ENCODE results near the gene SRGAP3.

SRGAP3 gene

DNA sequence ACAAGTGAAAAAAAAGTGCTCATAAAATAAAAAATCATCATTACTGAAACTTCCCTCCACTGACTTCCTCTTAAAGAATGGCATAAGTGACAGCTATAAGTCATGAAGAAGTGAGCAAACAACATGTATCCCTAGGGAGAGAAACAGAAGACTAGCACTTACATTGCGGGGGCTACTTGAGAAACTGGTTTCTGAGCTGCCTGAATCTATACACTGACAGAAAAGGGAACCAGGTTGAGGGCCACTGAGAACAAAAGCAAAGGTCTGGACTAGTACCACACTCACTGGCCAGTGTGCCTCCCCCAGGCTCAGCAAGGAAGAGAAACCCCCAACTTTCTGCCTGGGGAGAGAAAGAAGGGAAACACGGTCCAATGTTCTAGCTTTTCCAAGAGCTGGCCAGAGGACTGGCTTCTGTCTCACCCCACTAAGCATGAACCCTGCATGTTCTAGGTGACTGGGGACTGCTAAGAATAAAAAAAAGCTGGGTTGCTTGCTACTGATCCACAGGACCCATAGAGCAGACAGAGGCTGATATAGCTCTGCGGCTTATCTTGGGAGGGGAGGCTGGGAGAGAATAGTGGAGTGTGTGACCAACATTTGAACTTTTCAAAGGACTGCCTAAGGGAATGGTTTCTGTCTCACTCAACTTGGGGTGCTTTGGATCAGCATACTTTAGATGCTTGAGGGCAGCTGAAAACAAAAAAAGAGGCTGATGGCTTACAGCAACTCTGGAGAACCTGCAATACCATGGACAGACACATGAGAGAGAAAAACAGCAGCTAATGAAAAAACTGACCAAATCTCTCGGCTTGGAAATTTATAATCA, 294.3 kb downstream of the SRGAP3 start:
- Histone ChIP-seq H3K4me3 (ENCODE audit: low read length) (no peak overlapping the region), H3K4me1 (ENCODE audit: insufficient read depth, low read length) (no peaks in the 10 kb centered on the region; the same call in 1 of the 2 replicates), H3K9ac (ENCODE audit: low read depth, low read length) (no peak overlapping the region), H3K27ac (ENCODE audit: low read depth, low read length) (no peak overlapping the region), H3K9me3 (ENCODE audit: insufficient read depth, low read depth, low read length) (no peaks in the 10 kb centered on the region), H3K36me3 (ENCODE audit: insufficient read depth, low read length) (peaks cover 37% of the 10 kb centered on the region), H3K27me3 (ENCODE audit: insufficient read depth, low read length) (no peaks in the 10 kb centered on the region)
- 94% methylated on average over 4 of the region's 4 CpGs for WGBS

DNA sequence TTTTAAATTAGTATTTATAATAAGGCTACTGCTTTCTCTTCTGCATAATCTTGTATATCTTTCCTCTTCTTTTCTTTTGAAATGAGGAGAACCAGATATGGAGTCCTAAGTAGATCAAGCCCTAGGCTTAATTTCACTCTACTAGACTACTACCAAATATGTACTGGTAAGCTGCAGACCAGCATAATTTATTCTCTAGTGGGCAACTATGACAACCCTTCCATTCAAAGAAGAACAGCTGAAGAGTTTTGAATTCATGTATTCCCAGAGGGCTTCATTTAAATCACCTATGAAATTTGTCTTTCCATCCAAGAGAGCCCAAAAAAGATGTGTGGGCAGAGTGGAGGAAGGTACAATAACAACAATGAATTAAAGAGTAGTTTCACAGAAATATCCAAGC, 296.1 kb downstream of the SRGAP3 start:
- no peaks in the 10 kb centered on the region for H3K27me3 ChIP-seq (ENCODE audit: insufficient read depth, low read length)
- peaks cover 4% of the 10 kb centered on the region; the same call in 1 of the 2 replicates for H3K4me1 ChIP-seq (ENCODE audit: insufficient read depth, low read length)
- no peak overlapping the region for H3K9ac ChIP-seq (ENCODE audit: low read depth, low read length)
- H3K27ac ChIP-seq (ENCODE audit: low read depth, low read length) = no peak overlapping the region
- no peak overlapping the region for H3K4me3 ChIP-seq (ENCODE audit: low read length)
- H3K36me3 ChIP-seq (ENCODE audit: insufficient read depth, low read length) = peaks cover 26% of the 10 kb centered on the region
- no peaks in the 10 kb centered on the region for H3K9me3 ChIP-seq (ENCODE audit: insufficient read depth, low read depth, low read length)

DNA sequence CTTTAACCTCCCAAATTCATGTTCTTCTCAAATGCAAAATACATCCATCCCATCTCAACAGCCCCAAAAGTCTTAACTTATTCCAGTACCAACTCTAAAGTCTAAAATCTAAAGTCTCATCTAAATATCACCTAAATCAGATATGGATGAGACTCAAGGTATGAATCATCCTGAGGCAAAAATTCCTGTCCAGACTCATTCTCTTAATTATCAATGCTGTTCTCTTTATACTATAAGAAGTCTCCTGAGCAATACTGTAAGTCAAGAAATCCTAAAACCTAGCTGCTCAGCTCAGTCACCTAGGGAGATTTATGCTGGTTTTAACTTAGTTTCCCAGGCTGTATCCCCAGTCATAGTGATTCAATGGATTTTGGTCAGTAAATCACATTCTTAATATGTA, 297.3 kb downstream of the SRGAP3 start:
- H3K4me1 ChIP-seq (ENCODE audit: insufficient read depth, low read length) = peaks cover 4% of the 10 kb centered on the region; the same call in 1 of the 2 replicates
- H3K36me3 ChIP-seq (ENCODE audit: insufficient read depth, low read length) = peaks cover 25% of the 10 kb centered on the region
- no peak overlapping the region for H3K27ac ChIP-seq (ENCODE audit: low read depth, low read length)
- no peaks in the 10 kb centered on the region for H3K9me3 ChIP-seq (ENCODE audit: insufficient read depth, low read depth, low read length)
- H3K9ac ChIP-seq (ENCODE audit: low read depth, low read length) = no peak overlapping the region
- H3K27me3 ChIP-seq (ENCODE audit: insufficient read depth, low read length) = no peaks in the 10 kb centered on the region
- no peak overlapping the region for H3K4me3 ChIP-seq (ENCODE audit: low read length)

DNA sequence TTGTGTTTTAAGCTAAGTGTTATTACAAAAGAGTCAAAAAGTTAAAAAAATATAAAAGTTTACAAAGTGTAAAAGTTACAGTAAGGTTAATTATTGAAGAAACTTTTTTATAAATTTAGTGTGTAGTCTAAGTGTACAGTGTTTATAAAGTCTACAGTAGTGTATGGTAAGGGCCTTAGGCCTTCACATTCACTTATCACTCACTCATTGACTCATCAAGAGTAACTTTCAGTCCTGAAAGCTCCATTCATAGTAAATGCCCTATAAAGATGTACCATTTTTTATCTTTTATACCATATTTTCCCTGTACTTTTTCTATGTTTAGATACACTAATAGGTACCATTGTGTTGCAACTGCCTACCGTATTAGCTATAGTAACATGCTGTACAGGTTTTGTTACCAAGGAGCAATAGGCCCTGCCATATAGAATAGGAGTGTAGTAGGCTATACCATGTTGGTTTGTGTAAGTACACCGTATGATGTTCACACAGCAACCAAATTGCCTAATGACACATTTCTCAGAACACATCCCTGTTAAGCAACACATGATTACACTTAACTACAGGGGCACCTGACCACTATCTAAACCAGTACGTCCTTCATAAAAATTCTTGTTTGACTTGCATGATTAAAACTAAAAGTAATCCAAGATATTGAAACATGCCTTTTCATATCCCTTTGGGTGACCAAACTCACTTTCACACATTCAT, 303.4 kb downstream of the SRGAP3 start:
- peaks cover 12% of the 10 kb centered on the region; the same call in 1 of the 2 replicates for H3K9me3 ChIP-seq (ENCODE audit: insufficient read depth, low read depth, low read length)
- no peak overlapping the region for H3K9ac ChIP-seq (ENCODE audit: low read depth, low read length)
- H3K4me3 ChIP-seq (ENCODE audit: low read length) = no peak overlapping the region
- 83% methylated on average over 3 of the region's 3 CpGs for WGBS
- H3K36me3 ChIP-seq (ENCODE audit: insufficient read depth, low read length) = peaks cover 63% of the 10 kb centered on the region
- H3K27ac ChIP-seq (ENCODE audit: low read depth, low read length) = no peak overlapping the region
- no peaks in the 10 kb centered on the region for H3K27me3 ChIP-seq (ENCODE audit: insufficient read depth, low read length)
- 0 out of 2 replicates have a peak, but pooled peaks cover 4% of the 10 kb centered on the region for H3K4me1 ChIP-seq (ENCODE audit: insufficient read depth, low read length)

DNA sequence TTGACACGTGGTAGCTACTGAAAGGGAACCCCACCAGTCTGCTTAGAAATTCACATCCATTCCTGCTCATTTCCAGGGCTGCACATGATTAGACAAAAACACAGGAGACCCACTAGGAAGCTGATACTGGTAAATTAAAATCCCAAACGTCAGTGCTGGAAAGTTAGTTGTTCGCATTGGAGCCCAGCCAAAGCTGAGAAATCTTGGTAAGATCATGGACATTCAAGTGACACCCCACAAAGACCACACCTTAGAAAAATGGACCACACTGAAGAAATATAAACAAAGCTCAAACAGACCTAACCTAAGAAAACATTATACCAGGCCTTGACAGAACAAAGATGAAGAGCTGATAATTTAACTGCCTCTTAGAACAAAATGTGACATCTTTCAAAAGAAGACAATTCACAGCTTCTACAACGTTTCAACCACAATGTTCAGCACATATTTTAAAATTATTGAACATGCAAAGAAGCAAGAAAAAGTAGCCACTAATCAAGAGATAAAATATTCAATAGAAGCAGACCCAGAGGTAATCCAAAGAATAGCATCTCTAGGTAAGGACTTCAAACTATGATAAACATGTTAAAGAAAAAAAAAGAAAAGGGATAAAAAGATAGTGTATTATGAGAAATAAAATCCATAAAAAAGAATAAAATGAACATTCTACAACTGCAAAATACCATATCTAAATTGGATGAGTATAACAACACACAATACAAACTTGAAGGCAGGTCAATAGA, 306.5 kb downstream of the SRGAP3 start:
- WGBS = 96% methylated on average over 4 of the region's 4 CpGs
- peaks cover 89% of the 10 kb centered on the region for H3K36me3 ChIP-seq (ENCODE audit: insufficient read depth, low read length)
- H3K27ac ChIP-seq (ENCODE audit: low read depth, low read length) = no peak overlapping the region

DNA sequence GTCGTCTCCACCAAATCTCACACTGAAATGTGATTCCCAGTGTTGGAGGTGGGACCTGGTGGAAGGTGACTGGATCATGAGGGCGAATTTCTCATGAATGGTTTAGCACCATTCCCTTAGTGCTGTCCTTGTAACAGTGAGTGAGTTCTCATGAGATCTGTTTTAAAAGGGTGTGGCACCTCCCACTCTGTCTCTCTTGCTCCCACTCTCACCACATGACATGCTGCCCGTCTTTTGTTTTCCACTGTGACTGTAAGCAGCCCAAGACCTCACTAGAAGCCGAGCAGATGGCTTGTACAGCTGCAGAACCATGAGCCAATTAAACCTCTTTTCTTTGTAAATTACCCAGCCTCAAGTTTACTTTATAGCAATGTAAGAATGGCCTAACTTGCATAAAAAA, 307.3 kb downstream of the SRGAP3 start:
- Histone ChIP-seq H3K9ac (ENCODE audit: low read depth, low read length) (no peak overlapping the region), H3K27me3 (ENCODE audit: insufficient read depth, low read length) (no peaks in the 10 kb centered on the region), H3K36me3 (ENCODE audit: insufficient read depth, low read length) (peaks cover 90% of the 10 kb centered on the region), H3K9me3 (ENCODE audit: insufficient read depth, low read depth, low read length) (peaks cover 12% of the 10 kb centered on the region; the same call in 1 of the 2 replicates), H3K27ac (ENCODE audit: low read depth, low read length) (no peak overlapping the region), H3K4me1 (ENCODE audit: insufficient read depth, low read length) (no peaks in the 10 kb centered on the region), H3K4me3 (ENCODE audit: low read length) (no peak overlapping the region)
- WGBS = 91% methylated on average over 4 of the region's 4 CpGs

More for the DNA sequence above, 306.5 kb downstream of the SRGAP3 start:
- no peaks in the 10 kb centered on the region for H3K27me3 ChIP-seq (ENCODE audit: insufficient read depth, low read length)
- H3K9ac ChIP-seq (ENCODE audit: low read depth, low read length) = no peak overlapping the region
- peaks cover 12% of the 10 kb centered on the region; the same call in 1 of the 2 replicates for H3K9me3 ChIP-seq (ENCODE audit: insufficient read depth, low read depth, low read length)
- no peak overlapping the region for H3K4me3 ChIP-seq (ENCODE audit: low read length)
- H3K4me1 ChIP-seq (ENCODE audit: insufficient read depth, low read length) = no peaks in the 10 kb centered on the region

DNA sequence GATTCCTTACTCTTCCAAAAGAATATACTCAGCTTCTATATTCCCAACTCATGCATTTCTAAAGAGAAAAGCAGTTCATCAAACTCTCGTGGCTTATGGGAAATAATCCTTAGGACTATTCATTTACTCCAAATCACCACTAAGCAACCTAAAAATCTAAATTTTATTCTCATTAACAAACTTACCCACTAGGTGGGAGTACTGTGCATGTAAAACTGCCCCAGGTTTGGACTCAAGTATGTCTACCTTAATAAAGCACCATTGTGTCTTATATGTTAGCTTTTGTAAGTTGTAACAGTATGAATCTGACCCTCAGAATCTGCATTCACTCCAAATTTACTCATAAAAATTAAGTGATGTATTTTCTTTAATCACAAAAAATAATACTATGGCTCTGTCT, 311.4 kb downstream of the SRGAP3 start:
- H3K9ac ChIP-seq (ENCODE audit: low read depth, low read length) = no peak overlapping the region
- H3K36me3 ChIP-seq (ENCODE audit: insufficient read depth, low read length) = peaks cover 90% of the 10 kb centered on the region
- no peak overlapping the region for H3K27ac ChIP-seq (ENCODE audit: low read depth, low read length)
- no peaks in the 10 kb centered on the region for H3K27me3 ChIP-seq (ENCODE audit: insufficient read depth, low read length)
- no peak overlapping the region for H3K4me3 ChIP-seq (ENCODE audit: low read length)
- H3K4me1 ChIP-seq (ENCODE audit: insufficient read depth, low read length) = no peaks in the 10 kb centered on the region
- 97% methylated on average over 1 of the region's 1 CpG for WGBS
- H3K9me3 ChIP-seq (ENCODE audit: insufficient read depth, low read depth, low read length) = peaks cover under 1% of the 10 kb centered on the region; the same call in 1 of the 2 replicates

DNA sequence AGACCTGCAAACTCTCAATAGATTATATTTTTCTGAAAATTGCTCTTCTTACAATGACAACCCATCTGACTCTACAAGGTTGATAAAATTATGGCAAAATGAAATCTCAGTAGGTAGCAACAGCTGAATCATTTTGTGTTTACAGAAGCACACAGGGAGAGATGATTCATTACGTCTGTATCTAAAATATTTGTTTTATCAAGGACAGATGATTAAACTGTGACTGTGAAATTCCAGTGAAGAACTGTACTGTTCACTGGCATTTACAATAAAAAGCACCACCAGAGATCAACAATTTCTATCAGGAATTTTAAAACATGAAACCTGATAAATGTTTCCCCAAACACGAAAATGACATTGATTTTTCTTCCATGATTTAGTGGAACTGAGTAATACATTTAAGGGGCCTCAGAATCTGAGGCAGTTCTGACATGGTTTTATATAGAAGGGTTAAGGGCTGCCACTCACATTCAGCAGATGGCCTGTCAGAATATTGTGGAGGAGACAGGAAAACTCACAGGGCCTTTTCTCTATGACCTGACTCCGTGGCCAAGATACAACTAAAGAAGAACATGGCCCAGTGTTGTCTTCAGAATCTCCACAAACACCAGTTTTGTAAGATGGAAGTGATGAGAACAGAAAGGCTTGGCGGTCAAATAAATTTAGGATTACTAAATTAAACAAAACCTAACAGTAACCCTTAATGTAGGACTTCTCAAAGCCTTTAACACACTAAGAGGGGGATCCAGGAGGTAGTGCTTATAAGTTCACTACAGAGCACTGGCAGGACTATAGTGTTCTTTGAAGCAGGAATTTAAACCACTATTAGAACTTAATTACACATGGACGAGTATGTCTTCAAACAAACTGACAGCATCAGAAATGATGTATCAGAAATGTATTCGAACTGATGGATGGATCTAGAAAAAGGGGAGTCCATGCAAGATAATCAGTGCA, 312.1 kb downstream of the SRGAP3 start:
- Histone ChIP-seq H3K9ac (ENCODE audit: low read depth, low read length) (no peak overlapping the region), H3K36me3 (ENCODE audit: insufficient read depth, low read length) (peaks cover 83% of the 10 kb centered on the region), H3K27ac (ENCODE audit: low read depth, low read length) (no peak overlapping the region), H3K4me1 (ENCODE audit: insufficient read depth, low read length) (no peaks in the 10 kb centered on the region), H3K27me3 (ENCODE audit: insufficient read depth, low read length) (no peaks in the 10 kb centered on the region), H3K4me3 (ENCODE audit: low read length) (no peak overlapping the region), H3K9me3 (ENCODE audit: insufficient read depth, low read depth, low read length) (no peaks in the 10 kb centered on the region)
- 87% methylated on average over 5 of the region's 6 CpGs for WGBS

DNA sequence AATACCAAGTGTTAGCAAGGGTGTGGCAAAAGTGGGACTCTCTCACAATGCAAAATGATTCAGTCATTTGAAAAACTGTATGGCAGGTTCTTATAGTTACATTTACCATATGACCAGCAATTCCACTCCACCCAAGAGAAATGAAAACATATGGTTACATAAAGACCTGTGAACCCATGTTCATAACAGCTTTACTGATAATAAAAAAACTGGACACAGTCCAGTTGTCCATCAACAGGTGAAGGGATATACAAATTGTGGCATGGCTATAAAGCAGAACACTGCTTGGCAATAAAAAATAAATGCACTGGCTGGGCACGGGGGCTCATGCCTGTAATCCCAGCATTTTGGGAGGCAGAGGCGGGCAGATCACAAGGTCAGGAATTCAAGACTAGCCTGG, 316.9 kb downstream of the SRGAP3 start:
- Histone ChIP-seq H3K9ac (ENCODE audit: low read depth, low read length) (no peak overlapping the region), H3K4me1 (ENCODE audit: insufficient read depth, low read length) (no peaks in the 10 kb centered on the region), H3K36me3 (ENCODE audit: insufficient read depth, low read length) (peaks cover 45% of the 10 kb centered on the region), H3K4me3 (ENCODE audit: low read length) (no peak overlapping the region), H3K9me3 (ENCODE audit: insufficient read depth, low read depth, low read length) (no peaks in the 10 kb centered on the region), H3K27ac (ENCODE audit: low read depth, low read length) (no peak overlapping the region), H3K27me3 (ENCODE audit: insufficient read depth, low read length) (no peaks in the 10 kb centered on the region)
- WGBS = 96% methylated on average over 2 of the region's 2 CpGs

DNA sequence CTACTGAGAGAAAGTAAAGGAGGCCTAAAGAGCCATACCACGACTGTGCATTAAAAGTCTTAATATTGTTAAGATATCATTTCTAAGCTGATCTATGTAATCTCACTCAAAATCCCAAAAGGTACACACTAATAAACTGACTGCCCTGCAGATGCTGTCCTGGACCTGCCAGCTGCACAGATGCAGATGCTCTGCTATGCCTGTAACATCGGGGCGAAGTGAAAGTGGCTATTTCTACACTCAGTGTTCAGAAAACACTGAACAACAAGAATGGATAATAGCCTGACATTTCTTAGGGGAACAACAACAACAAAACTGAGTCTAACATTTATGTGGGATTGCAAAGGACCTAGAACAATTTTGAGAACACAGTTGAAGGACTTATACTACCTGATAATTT, 318.1 kb downstream of the SRGAP3 start:
- no peak overlapping the region for H3K27ac ChIP-seq (ENCODE audit: low read depth, low read length)
- peaks cover 34% of the 10 kb centered on the region for H3K36me3 ChIP-seq (ENCODE audit: insufficient read depth, low read length)
- no peaks in the 10 kb centered on the region for H3K9me3 ChIP-seq (ENCODE audit: insufficient read depth, low read depth, low read length)
- no peak overlapping the region for H3K4me3 ChIP-seq (ENCODE audit: low read length)
- no peaks in the 10 kb centered on the region for H3K27me3 ChIP-seq (ENCODE audit: insufficient read depth, low read length)
- H3K9ac ChIP-seq (ENCODE audit: low read depth, low read length) = no peak overlapping the region
- no peaks in the 10 kb centered on the region for H3K4me1 ChIP-seq (ENCODE audit: insufficient read depth, low read length)
- WGBS = 92% methylated on average over 2 of the region's 3 CpGs
